Measurements from ENCODE around the gene ASTL.

ASTL gene

DNA sequence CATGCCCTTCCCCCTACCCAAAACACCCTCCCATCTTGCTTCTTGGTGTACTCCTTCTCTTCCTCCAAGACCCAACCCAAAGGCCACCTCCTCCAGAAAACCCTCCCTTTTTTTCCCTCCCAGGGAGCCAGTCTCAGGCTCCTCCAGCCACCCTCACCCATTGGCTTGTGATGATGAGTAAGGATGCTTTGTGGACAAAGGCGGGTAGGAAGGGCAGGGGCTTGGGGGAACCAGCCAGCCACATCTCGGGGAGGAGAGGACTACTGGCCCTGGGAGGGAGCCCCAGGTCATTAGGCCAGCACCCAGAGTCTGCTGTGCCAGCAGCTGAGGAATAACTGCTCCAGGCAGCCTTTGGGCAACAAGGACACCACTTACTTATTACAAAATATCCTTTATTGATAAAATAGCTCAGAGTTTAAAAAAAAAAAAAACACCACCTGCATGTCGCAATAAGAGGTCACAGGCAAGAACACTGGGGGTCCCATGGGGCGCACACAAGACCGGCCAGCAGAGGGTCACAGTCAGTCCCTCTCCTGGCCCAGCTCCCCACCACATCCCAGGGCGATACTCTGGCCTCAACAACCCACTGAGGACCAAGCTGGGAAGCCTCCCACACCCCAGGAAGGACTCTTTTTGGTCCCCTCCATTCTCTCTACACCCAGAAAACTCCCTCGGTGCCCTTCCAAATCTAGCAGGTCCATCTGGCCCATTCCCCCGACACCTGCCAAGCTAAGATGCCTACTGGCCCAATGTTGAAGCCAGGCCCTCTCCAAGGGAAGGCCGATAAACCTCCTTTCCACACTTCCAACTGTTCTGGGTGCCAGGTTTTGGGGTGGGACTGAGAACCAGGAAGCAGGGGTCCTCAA is 25.6 kb downstream of the ASTL start:
- DNase-seq (ENCODE audit: low spot score): no peak

- DNase-seq (ENCODE audit: low spot score): no peak
These were observed 26.3 kb downstream of the ASTL start for GRCh38 chr2:96111823-96112500.

DNA sequence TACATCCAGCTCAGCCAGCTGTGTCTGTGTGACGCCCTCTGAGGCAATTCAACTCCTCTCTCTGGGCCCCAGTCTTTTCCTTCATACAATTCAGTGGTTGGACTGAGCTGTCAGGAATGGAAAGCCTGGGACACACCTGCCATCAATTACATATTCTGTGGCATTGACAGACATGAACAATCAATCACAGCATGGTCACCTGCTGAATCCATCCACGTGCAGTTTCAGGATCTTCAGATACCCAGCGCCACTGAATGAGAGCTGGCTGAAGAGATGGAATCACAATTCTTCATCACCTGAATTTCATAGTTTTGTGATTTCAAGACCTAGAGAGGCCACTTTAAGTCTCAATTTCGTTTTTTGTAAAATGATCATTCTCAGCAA is 27.1 kb downstream of the ASTL start:
- DNase-seq (ENCODE audit: low spot score): no peak

- no peak for DNase-seq (ENCODE audit: low spot score)
These were observed 27.6 kb downstream of the ASTL start for GRCh38 chr2:96110621-96111256.

- no peak for DNase-seq (ENCODE audit: low spot score)
These were observed 28.3 kb downstream of the ASTL start for GRCh38 chr2:96109931-96110511.

DNA sequence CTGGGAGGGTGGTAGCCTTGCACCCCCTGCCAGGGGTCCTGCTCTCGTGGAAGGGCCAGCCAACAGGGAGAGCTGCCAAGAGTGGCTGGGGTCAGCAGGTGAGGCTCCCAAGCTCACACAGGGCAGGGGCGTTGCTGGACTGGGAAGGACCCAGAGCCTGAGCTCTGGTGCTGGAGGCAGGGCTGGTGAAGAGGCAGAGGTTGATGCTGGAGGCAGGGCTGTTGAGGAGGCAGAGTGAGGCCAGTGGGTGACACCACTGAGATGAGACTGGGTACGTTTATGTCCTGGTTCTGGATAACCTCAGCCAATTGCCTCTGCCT is 29.0 kb downstream of the ASTL start:
- no peak for DNase-seq (ENCODE audit: low spot score)

- DNase-seq (ENCODE audit: low spot score): no peak
These were observed 29.6 kb downstream of the ASTL start for GRCh38 chr2:96108541-96109360.

DNA sequence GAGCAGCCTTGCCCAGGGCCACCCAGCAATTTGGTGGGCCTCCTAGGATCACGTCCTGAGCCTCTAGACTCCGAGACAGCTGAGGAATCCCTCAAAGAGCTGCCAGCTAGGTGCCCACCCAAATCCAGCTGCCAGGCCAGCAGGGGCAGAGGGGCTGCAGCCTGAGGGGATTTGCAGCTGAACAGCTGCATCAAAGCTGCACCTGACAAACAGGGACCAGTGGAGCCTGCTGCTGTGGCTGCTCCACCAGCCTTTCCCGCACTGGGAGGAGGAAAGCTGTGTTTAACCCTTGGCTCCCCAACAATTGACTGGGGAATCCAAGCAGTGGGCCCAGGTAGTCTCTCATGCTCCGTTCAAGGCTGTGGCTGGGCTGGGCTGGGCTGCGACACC is 30.2 kb downstream of the ASTL start:
- no peak for DNase-seq (ENCODE audit: low spot score)

GRCh38 chr2:96107708-96108065 is 30.6 kb downstream of the ASTL start:
- no peak for DNase-seq (ENCODE audit: low spot score)

DNA sequence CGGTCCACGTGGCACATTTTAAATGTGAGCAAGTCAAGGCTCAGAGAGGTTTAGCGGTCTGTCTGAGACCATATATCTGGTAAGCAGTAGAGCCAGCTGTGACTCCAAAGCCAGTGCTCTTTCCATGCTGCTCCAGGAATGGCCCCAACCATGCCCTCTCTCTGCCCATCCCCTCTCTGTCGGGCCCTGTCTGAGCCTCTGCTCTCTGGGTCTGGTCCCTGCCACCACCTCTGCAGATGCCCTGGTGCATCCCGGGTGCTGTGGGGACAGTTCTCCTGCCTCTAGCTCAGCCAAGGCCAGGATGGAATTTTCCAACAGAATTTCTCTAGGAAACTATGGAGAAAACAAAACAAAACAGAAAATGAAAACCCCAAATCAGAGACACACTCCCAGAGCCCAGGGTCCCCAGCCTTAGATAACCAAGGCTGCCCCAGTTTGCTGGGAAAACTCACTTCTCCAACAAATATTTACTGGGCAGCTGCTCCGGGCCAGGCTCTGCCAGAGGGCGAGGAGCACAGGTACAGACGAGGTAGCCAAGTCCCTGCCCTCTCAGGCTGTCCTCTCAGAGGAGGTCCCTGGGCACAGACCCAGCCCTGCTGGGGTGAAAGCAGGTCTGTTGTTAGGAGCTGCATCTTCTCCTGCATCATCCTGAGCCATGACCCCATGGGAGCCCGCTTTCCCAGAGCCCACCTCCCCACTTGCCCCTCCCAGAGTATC is 31.2 kb downstream of the ASTL start:
- DNase-seq (ENCODE audit: low spot score): no peak

DNA sequence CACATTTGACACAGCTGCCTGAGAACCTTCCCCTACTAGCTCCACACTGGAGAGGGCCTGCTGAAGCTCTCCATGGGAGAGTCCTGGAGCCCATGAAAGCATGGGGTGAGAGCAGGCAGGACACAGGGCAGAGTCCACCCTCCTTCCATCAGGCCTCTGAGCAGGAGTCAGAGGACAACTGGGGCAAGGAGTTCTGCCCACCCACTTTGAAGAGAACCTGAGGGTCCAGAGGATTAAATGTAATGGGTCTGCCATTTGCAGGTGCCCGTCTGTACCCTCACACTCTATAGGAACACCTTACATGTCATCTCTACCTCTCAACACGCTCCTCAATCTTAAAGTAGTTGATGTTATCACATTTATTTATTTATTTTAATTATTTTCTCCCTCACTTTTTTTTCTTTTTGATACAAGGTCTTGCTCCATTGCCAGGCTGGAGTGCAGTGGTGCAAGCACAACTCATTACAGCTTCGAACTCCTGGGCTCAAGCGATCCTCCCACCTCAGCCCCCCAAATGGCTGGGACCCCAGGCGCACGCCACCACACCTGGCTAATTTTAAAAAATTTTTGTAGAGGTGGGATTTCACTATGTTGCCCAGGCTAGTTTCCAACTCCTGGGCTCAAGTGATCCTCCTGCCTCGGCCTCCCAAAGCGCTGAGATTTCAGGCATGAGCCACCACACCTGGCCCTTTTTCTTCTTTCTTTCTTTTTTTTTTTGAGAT is 32.1 kb downstream of the ASTL start:
- DNase-seq (ENCODE audit: low spot score): no peak

GRCh38 chr2:96105152-96105915 is 33.0 kb downstream of the ASTL start:
- no peak for DNase-seq (ENCODE audit: low spot score)

- DNase-seq (ENCODE audit: low spot score): no peak
These were observed 33.8 kb downstream of the ASTL start for GRCh38 chr2:96104487-96104861.

- no peak for DNase-seq (ENCODE audit: low spot score)
These were observed 34.4 kb downstream of the ASTL start for GRCh38 chr2:96103761-96104486.

DNA sequence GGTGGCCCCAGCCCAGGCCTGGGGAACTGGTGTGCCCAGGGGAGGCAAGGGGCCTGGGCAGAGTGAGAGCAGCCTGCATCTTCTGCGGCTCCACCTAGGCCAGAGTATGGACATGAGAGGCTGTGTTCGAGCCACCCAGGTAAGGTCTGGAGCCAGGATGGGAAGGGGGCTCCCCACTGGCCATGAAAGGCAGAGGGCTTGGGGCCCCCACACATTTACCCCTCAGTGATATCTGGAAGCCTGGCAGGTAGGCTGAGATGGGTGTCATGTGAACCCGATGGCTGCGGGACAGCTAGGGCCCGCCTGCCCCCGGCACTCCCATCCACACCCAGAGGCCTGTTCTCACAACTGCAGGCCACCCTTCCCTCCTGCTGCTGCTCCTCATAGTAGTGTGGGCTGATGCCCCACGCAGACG is 35.1 kb downstream of the ASTL start:
- no peak for DNase-seq (ENCODE audit: low spot score)

- no peak for DNase-seq (ENCODE audit: low spot score)
These were observed 35.6 kb downstream of the ASTL start for GRCh38 chr2:96102596-96103186.

DNA sequence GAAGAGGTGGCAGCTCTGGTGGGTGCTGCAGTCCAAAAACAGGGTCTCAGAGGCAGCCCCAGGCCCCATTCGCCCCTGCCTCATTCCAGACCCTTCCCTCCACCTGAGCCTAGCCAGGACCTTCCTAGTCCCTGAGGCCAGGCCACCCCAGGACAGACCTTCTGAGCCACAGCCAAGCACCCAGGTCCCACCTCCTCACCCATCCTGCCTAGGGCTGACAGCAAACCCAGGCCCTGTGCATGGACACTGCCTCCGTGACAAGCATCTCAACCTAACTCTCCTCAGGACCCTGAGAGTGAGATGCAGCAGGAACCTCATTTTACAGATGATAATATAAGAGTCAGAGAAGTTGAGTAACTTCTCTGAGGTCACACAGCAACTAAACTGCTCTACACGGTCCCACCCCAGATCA is 37.4 kb downstream of the ASTL start:
- no peak for DNase-seq (ENCODE audit: low spot score)

DNA sequence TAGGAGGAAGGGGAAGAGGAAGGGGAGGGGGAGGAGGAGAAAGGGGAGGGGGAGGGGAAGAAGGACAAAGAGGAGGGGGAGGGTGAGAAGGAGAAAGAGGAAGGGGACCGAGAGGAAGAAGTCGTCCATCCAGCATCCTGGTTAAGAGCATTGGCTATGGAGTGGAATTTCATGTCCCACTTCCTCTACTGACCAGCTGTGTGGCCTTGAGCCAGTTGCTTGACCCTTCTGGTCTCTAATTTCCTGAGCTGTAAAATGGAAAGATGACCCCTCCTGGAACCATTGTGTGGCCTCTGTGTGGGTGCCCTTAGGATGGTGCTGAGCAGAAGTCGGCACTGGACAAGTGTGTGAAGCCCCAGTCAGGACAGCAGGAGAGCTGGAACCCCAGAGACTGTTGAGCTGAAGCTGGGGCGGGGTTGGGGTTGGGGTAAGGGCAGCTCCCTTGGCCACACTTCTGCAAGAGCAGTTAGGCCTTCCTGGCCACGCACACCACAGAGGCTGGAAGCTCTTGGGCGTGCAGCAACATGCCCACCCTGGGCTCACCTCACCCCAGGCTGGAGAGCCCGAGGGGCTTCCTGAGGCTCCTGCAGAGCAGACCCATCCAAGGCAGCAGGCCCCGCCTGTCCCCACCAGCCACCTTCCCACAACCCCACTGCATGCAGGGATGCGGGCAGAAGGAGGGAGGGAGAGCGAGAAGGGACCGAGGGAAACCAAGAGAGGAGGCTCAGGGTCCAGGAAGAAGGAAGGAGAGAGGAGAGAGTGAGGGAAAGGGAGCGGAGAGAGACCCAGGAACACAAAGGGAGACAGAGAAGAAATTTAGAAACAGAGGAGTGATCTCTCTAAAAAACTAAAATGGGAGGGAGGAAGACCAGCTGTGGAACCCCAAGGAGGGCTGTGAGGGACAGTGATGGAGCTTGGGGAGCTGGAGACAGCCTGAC is 38.2 kb downstream of the ASTL start:
- DNase-seq (ENCODE audit: low spot score): no peak

All from hematopoietic multipotent progenitor cell treated with erythropoietin and hydrocortisone succinate and interleukin-3 and kit ligand, for 17 days (in vitro differentiated cells).